Endothelial cell of umbilical vein (primary cell): ENCODE results near the gene CAMKK2. TPM values are rescaled to one million over a fixed set of nuclear protein-coding genes. Genes with fewer than 3 reads are reported as not detected.

ENCODE experiments used
- BruUV-seq: library from RNA; stranded (reverse); fragments of 400-500 nt; replicated peaks from 2 replicates; lab custom pipeline; 2021; lab: Mats Ljungman, UMichigan
- CTCF ChIA-PET: fragments of 300-600, 350-600 bp; sonication (Branson Sonifier 250); formaldehyde crosslinking; loops from one replicate; lab custom pipeline; 2021; ENCODE audit warnings: antibody characterized with exemption, inconsistent platforms; lab: Charles Lee
- POLR2A ChIA-PET: fragments of 300-600, 350-600 bp; sonication (Branson Sonifier 250); formaldehyde crosslinking; loops from one replicate; lab custom pipeline; 2021; ENCODE audit warnings: antibody characterized with exemption, inconsistent platforms; lab: Charles Lee
- DNase-seq: peaks from one replicate; pipeline ENCODE4 v3.0.0-alpha.2; 2011; ENCODE audit warnings: low read depth, low spot score
- FAIRE-seq: peaks from 2 replicates; lab custom pipeline; 2011; peaks lifted over from hg19 to GRCh38; lab: Jason Lieb, UNC
- H2AFZ ChIP-seq: 2 replicates; pipeline ENCODE4 v1.6.0; 2012; ENCODE audit warnings: low read depth, low read length, control low read depth, inconsistent platforms
- H3K27ac ChIP-seq: 2 replicates; pipeline ENCODE4 v1.5.1; 2011; ENCODE audit warnings: low read depth, mild to moderate bottlenecking, control low read depth, low read length, moderate library complexity; ENCODE audit not compliant: insufficient read depth
- H3K27me3 ChIP-seq, 2 experiments: 2 replicates each; pipeline versions ENCODE4 v1.6.0 to v1.6.1; 2011; ENCODE audit warnings: low read length in 2 of 2, mixed read lengths in 1 of 2; ENCODE audit not compliant: control insufficient read depth in 2 of 2, insufficient read depth in 2 of 2
- H3K36me3 ChIP-seq, 2 experiments: 2 replicates in 1 of 2; 3 replicates in 1 of 2; pipeline ENCODE4 v1.5.1; 2011; ENCODE audit warnings: low read length in 2 of 2, mild to moderate bottlenecking in 1 of 2, moderate library complexity in 1 of 2; ENCODE audit not compliant: control insufficient read depth in 2 of 2, insufficient read depth in 2 of 2; ENCODE audit errors: extremely low read depth in 1 of 2
- H3K4me1 ChIP-seq: 3 replicates; pipeline ENCODE4 v1.5.1; 2011; ENCODE audit warnings: mild to moderate bottlenecking, low read length; ENCODE audit not compliant: control insufficient read depth, insufficient read depth; ENCODE audit errors: extremely low read depth
- H3K4me2 ChIP-seq: 2 replicates; pipeline ENCODE4 v1.6.1; 2011; ENCODE audit warnings: low read length, control low read depth, mixed read lengths; ENCODE audit not compliant: insufficient read depth
- H3K4me3 ChIP-seq, 3 experiments: fragments of 200-600 bp in 1 of 3; sonication (generic), shearing (Covaris generic) in 1 of 3; replicated peaks in 1 of 3; 2 replicates each; pipeline ENCODE4 v1.5.1; 2011 to 2016; ENCODE audit warnings: control low read depth in 3 of 3, low read length in 3 of 3, mild to moderate bottlenecking in 2 of 3, inconsistent platforms in 1 of 3, low read depth in 1 of 3, moderate library complexity in 1 of 3; ENCODE audit not compliant: insufficient read depth in 1 of 3
- H3K79me2 ChIP-seq: 2 replicates; pipeline ENCODE4 v1.6.0; 2012; ENCODE audit warnings: low read length, inconsistent platforms; ENCODE audit not compliant: control insufficient read depth, insufficient read depth
- H3K9ac ChIP-seq: replicated peaks from 2 replicates; pipeline ENCODE3; 2011; ENCODE audit warnings: low read length, control low read depth; ENCODE audit not compliant: insufficient read depth; ENCODE audit errors: extremely low read depth
- H3K9me1 ChIP-seq: replicated peaks from 3 replicates; pipeline ENCODE4 v1.6.0; 2011; ENCODE audit warnings: mild to moderate bottlenecking, low read length; ENCODE audit not compliant: control insufficient read depth, insufficient read depth; ENCODE audit errors: extremely low read depth
- H3K9me3 ChIP-seq: replicated peaks from 2 replicates; pipeline ENCODE4 v1.5.1; 2012; ENCODE audit warnings: low read length, inconsistent platforms; ENCODE audit not compliant: control insufficient read depth, insufficient read depth
- H4K20me1 ChIP-seq: replicated peaks from 2 replicates; pipeline ENCODE3; 2011; ENCODE audit warnings: mild to moderate bottlenecking, low read length; ENCODE audit not compliant: control insufficient read depth, insufficient read depth; ENCODE audit errors: extremely low read depth
- EZH2 ChIP-seq: IDR thresholded peaks from 2 replicates; pipeline ENCODE4 v1.6.1; 2012; ENCODE audit warnings: borderline replicate concordance, low read depth, mild to moderate bottlenecking, moderate library complexity, low read length, inconsistent platforms; ENCODE audit not compliant: severe bottlenecking
- MYC ChIP-seq: IDR thresholded peaks from one replicate; pipeline ENCODE4 v1.6.1; 2011; ENCODE audit warnings: mild to moderate bottlenecking, low read depth, low read length
- POLR2A ChIP-seq: IDR thresholded peaks from 2 replicates; pipeline ENCODE4 v1.6.1; 2012; ENCODE audit warnings: low read depth, mild to moderate bottlenecking, control low read depth, low read length
- POLR2AphosphoS5 ChIP-seq: IDR thresholded peaks from 2 replicates; pipeline ENCODE4 v1.6.1; 2012; ENCODE audit warnings: low read depth, mild to moderate bottlenecking, control low read depth, low read length, moderate library complexity; ENCODE audit not compliant: insufficient read depth
- dilution Hi-C: fragments of 300-500 bp; cut with MboI; formaldehyde crosslinking; loops from one replicate; pipeline ENCODE4 v1.15.0; 2019; ENCODE audit warnings: low sequenced_read_pairs; ENCODE audit not compliant: extremely low pct_ligation_motif_present
- intact Hi-C: fragments of 100-400 bp; cut with micrococcal nuclease; formaldehyde crosslinking; loops from one replicate; pipeline ENCODE4 v1.10.0; 2022
- polyA plus RNA-seq, 4 experiments: library from polyadenylated mRNA; depleted of rRNA in 3 of 4; stranded (reverse) in 3 of 4; unstranded in 1 of 4; fragments of >200 nt; gene quantifications; 2 replicates each; pipeline versions ENCODE4 v1.2.1 to v1.2.3, GENCODE V29; 2011 to 2012; ENCODE audit warnings: missing spikeins in 1 of 4
- total RNA-seq: library from RNA; stranded (reverse); gene quantifications from 2 replicates; pipeline ENCODE4 v1.2.3, GENCODE V29; 2021
- TF ChIP-seq, protein P1 (sequence below): IDR thresholded peaks from 2 replicates; pipeline ENCODE4 v1.6.1; 2011; ENCODE audit not compliant: insufficient read depth, insufficient read length
- TF ChIP-seq, protein P2 (sequence below), 2 donors: IDR thresholded peaks; 1 replicate in 1 of 2; 2 replicates in 1 of 2; pipeline ENCODE4 v1.5.1; 2011; ENCODE audit warnings: low read length in 2 of 2, mild to moderate bottlenecking in 2 of 2, moderate library complexity in 2 of 2, control low read depth in 1 of 2, inconsistent platforms in 1 of 2, low read depth in 1 of 2; ENCODE audit not compliant: insufficient read depth in 1 of 2; ENCODE audit errors: extremely low read depth in 1 of 2

CAMKK2 gene
- total and polyA plus RNA-seq, 2 donors (not counting 3 experiments of a cell fraction or from before 2014, with no cell fraction given), result 32.5 to 45.0 TPM

DNA sequence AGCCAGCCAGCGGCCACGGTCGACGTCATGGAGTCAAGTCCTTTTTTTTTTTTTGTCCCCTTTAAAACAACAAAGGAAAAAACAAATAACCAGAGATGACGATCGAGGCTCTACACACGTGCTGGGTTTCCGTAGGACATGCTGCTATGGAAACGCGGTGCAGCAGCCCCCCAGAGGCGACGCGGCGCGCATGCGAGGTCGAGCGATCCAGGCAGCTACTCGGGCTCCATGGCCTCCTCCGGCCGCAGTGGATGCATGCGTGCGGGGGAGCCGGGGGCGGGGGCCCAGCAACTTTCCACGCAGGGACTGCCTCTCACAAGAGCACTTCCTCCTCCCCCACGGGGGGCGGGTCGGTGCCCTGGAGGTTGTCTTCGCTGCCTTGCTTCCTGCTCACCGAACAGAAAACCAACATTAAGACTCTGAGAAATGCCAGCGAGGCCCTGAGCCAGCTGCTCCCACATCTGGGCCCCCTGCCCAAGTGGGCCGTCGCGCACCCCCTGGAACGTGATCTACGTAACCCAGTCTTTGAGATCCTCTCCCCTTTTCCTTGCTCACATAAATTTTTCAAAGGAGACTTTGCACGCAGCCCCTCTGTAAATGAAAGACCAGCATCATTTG, 55.9 kb downstream of the CAMKK2 start:
- H3K27me3 ChIP-seq, result no peaks in the 10 kb centered on the region
- H3K79me2 ChIP-seq, result no peaks in the 10 kb centered on the region
- TF ChIP-seq, protein P1, sequence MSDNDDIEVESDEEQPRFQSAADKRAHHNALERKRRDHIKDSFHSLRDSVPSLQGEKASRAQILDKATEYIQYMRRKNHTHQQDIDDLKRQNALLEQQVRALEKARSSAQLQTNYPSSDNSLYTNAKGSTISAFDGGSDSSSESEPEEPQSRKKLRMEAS, result no peak
- no peak for TF ChIP-seq POLR2A
- no peak for TF ChIP-seq POLR2AphosphoS5
- no peak for TF ChIP-seq MYC
- H3K9me3 ChIP-seq, result no peaks in the 10 kb centered on the region
- dilution Hi-C loops, result no loop called here
- POLR2A ChIA-PET, result no interaction called here
- no peak overlapping the region for H3K27ac ChIP-seq
- no peak overlapping the region for H3K4me3 ChIP-seq
- H3K9ac ChIP-seq, result no peak overlapping the region
- peaks cover 0 to 31% of the 10 kb centered on the region in 2 experiments for H3K36me3 ChIP-seq
- peaks cover 14% of the 10 kb centered on the region for H3K4me1 ChIP-seq
- BruUV-seq, result no TSS peak
- H3K4me2 ChIP-seq, result no peak overlapping the region
- H4K20me1 ChIP-seq, result no peaks in the 10 kb centered on the region
- H2AFZ ChIP-seq, result no peak overlapping the region
- H3K9me1 ChIP-seq, result no peaks in the 10 kb centered on the region
- CTCF ChIA-PET, result no interaction called here
- DNase-seq (no peak), FAIRE-seq (no peak)
- intact Hi-C loops, result no loop called here

DNA sequence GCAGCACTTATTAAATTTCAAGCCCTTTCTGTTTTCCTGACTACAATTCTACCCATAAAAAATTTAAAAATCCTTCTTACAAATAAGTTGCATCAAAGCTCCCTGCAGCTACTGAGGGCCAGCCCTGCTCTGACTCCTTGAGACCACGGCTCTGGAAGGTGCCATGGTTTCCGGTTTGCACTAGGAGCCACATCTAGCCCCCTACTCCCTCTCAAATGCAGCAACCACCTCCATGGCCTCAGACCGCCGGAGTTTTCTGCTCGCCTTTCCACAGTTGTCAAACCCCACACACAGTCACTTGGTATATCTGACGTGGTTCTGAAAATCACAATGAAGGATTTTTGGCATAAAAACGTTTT, 56.5 kb downstream of the CAMKK2 start:
- H3K9me3 ChIP-seq, result no peaks in the 10 kb centered on the region
- H4K20me1 ChIP-seq, result no peaks in the 10 kb centered on the region
- H3K4me3 ChIP-seq, result no peak overlapping the region
- peaks cover 14% of the 10 kb centered on the region for H3K4me1 ChIP-seq
- peaks cover 0 to 26% of the 10 kb centered on the region in 2 experiments for H3K36me3 ChIP-seq
- H3K27ac ChIP-seq, result no peak overlapping the region
- dilution Hi-C loops (no loop called here), intact Hi-C loops (no loop called here)
- H3K9me1 ChIP-seq, result no peaks in the 10 kb centered on the region
- ChIA-PET CTCF (interaction anchor here (1.2 kb wide), 1 partner anchor 10 kb away, joined by 6 read pairs; no protein-coding TSS in a partner anchor), POLR2A (no interaction called here)
- no peak overlapping the region for H2AFZ ChIP-seq
- DNase-seq, result no peak
- H3K27me3 ChIP-seq, result no peaks in the 10 kb centered on the region
- BruUV-seq, result no TSS peak
- H3K4me2 ChIP-seq, result no peak overlapping the region
- no peaks in the 10 kb centered on the region for H3K79me2 ChIP-seq
- no peak overlapping the region for H3K9ac ChIP-seq
- TF ChIP-seq, protein P2, sequence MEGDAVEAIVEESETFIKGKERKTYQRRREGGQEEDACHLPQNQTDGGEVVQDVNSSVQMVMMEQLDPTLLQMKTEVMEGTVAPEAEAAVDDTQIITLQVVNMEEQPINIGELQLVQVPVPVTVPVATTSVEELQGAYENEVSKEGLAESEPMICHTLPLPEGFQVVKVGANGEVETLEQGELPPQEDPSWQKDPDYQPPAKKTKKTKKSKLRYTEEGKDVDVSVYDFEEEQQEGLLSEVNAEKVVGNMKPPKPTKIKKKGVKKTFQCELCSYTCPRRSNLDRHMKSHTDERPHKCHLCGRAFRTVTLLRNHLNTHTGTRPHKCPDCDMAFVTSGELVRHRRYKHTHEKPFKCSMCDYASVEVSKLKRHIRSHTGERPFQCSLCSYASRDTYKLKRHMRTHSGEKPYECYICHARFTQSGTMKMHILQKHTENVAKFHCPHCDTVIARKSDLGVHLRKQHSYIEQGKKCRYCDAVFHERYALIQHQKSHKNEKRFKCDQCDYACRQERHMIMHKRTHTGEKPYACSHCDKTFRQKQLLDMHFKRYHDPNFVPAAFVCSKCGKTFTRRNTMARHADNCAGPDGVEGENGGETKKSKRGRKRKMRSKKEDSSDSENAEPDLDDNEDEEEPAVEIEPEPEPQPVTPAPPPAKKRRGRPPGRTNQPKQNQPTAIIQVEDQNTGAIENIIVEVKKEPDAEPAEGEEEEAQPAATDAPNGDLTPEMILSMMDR (IDR thresholded peaks at IDR 0.05; ENCODE audit: extremely low read depth in 1 of 2, insufficient read depth in 1 of 2, low read depth in 1 of 2, low read length in 2 of 2), result no peak
- TF ChIP-seq EZH2 (no peak), MYC (no peak)
- no peak for FAIRE-seq
